ENCODE results near the gene NR4A1. TPM values are rescaled to one million over a fixed set of nuclear protein-coding genes. Genes with fewer than 3 reads are reported as not detected.

The NR4A1 gene
- total and polyA plus RNA-seq, 9 of the 15 experiments (the other 6 are each of a cell fraction or from before 2014, with no cell fraction given): 0.07 to 4.7 (median 1.9) TPM; not detected in 1

DNA sequence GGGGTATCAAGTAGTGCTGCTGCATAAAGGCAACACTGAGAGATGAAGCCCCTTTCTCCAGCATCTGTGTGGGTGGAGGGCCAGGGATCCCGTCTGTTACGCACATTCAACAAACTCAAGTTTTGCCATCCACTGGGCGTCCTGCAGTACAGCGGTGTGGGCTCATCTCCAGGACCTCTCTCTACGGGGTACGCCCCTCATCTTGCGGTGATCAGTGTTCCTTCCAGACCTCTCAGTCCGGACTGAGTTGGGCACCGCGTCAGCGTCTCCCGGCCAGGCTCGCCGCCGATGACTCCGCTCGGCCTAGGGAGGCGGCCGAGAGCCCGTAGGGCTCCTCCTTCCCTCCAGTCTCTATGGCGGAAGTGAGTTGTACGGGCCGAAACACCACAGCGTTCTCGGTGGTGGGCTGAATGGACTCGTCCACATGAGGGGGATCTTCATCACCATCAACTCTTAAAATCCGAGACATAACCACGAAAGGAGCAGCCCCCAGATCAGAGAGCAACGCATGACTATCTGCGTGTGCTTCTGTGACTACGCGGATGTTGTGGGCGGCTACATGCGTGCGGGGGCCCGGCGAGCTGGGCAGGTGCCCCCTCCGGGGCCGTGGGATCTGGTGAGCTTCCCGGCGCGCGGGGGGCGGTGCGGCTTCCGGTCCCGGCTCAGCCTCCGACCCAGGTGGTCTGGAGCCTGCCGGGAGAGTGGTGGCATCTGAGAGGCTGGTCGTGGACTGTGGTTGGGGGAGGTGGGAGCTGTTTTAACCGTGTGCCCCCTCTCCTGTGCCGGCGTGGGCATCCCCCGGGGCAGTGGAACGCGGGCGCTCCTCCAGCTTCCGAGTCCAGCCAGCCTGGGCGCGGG is 18.3 kb downstream of the NR4A1 start, which contains the start of gene ATG101 (continued):
- TF ChIP-seq, protein P1, sequence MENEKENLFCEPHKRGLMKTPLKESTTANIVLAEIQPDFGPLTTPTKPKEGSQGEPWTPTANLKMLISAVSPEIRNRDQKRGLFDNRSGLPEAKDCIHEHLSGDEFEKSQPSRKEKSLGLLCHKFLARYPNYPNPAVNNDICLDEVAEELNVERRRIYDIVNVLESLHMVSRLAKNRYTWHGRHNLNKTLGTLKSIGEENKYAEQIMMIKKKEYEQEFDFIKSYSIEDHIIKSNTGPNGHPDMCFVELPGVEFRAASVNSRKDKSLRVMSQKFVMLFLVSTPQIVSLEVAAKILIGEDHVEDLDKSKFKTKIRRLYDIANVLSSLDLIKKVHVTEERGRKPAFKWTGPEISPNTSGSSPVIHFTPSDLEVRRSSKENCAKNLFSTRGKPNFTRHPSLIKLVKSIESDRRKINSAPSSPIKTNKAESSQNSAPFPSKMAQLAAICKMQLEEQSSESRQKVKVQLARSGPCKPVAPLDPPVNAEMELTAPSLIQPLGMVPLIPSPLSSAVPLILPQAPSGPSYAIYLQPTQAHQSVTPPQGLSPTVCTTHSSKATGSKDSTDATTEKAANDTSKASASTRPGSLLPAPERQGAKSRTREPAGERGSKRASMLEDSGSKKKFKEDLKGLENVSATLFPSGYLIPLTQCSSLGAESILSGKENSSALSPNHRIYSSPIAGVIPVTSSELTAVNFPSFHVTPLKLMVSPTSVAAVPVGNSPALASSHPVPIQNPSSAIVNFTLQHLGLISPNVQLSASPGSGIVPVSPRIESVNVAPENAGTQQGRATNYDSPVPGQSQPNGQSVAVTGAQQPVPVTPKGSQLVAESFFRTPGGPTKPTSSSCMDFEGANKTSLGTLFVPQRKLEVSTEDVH (IDR thresholded peaks at IDR 0.05; ENCODE audit: low read depth, partially characterized antibody): peak; percentile 81
- TF ChIP-seq ZNF165 (CRISPR knock-in tag; IDR thresholded peaks at IDR 0.05; ENCODE audit: borderline replicate concordance) (peak; percentile 74; the same call in 1 of the 2 replicates), ZFPM2 (CRISPR knock-in tag; IDR thresholded peaks at IDR 0.05) (no peak), HNRNPH1 (optimal IDR thresholded peaks at IDR 0.05; ENCODE audit: low read depth, low read length) (no peak), DIDO1 (tag; IDR thresholded peaks at IDR 0.05; ENCODE audit: low read depth) (peak; percentile 89), MIER1 (IDR thresholded peaks at IDR 0.05; ENCODE audit: low read depth) (peak; percentile 78), KLF1 (tag; IDR thresholded peaks at IDR 0.05) (peak; percentile 97), FOXK2 (conservative IDR thresholded peaks at IDR 0.05 in 1 of 2, IDR thresholded peaks at IDR 0.05 in 1 of 2; ENCODE audit: low read depth in 2 of 2) (peak; percentile 94 to 100), ZNF121 (CRISPR knock-in tag; conservative IDR thresholded peaks at IDR 0.05) (no peak), NRF1 (conservative IDR thresholded peaks at IDR 0.05 in 1 of 2, IDR thresholded peaks at IDR 0.05 in 1 of 2) (peak; percentile 16 to 24; a peak in 2 of 4 replicates), ZFP36 (IDR thresholded peaks at IDR 0.05; ENCODE audit: low read depth, low read length, partially characterized antibody) (no peak), ZNF133 (CRISPR knock-in tag; IDR thresholded peaks at IDR 0.05) (no peak), TAL1 (IDR thresholded peaks at IDR 0.05) (peak; percentile 17; the same call in 1 of the 2 replicates), PHB (CRISPR knock-in tag; IDR thresholded peaks at IDR 0.05) (0 out of 2 replicates have a peak, but pooled peaks have one; percentile 14), LCOR (CRISPR knock-in tag; IDR thresholded peaks at IDR 0.05) (peak; percentile 54; the same call in 1 of the 2 replicates), ZNF41 (CRISPR knock-in tag; conservative IDR thresholded peaks at IDR 0.05) (no peak), ELF2 (CRISPR knock-in tag; IDR thresholded peaks at IDR 0.05) (peak; percentile 81)
- TF ChIP-seq, protein P2, sequence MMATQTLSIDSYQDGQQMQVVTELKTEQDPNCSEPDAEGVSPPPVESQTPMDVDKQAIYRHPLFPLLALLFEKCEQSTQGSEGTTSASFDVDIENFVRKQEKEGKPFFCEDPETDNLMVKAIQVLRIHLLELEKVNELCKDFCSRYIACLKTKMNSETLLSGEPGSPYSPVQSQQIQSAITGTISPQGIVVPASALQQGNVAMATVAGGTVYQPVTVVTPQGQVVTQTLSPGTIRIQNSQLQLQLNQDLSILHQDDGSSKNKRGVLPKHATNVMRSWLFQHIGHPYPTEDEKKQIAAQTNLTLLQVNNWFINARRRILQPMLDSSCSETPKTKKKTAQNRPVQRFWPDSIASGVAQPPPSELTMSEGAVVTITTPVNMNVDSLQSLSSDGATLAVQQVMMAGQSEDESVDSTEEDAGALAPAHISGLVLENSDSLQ (IDR thresholded peaks at IDR 0.05): 0 out of 2 replicates have a peak, but pooled peaks have one; percentile 8
- TF ChIP-seq, protein P3, sequence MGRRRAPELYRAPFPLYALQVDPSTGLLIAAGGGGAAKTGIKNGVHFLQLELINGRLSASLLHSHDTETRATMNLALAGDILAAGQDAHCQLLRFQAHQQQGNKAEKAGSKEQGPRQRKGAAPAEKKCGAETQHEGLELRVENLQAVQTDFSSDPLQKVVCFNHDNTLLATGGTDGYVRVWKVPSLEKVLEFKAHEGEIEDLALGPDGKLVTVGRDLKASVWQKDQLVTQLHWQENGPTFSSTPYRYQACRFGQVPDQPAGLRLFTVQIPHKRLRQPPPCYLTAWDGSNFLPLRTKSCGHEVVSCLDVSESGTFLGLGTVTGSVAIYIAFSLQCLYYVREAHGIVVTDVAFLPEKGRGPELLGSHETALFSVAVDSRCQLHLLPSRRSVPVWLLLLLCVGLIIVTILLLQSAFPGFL (CRISPR knock-in tag; IDR thresholded peaks at IDR 0.05): no peak
- TF ChIP-seq, protein P4, sequence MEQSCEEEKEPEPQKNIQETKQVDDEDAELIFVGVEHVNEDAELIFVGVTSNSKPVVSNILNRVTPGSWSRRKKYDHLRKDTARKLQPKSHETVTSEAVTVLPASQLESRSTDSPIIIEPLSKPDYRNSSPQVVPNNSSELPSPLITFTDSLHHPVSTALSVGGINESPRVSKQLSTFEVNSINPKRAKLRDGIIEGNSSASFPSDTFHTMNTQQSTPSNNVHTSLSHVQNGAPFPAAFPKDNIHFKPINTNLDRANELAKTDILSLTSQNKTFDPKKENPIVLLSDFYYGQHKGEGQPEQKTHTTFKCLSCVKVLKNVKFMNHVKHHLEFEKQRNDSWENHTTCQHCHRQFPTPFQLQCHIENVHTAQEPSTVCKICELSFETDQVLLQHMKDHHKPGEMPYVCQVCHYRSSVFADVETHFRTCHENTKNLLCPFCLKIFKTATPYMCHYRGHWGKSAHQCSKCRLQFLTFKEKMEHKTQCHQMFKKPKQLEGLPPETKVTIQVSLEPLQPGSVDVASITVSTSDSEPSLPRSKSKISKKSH (CRISPR knock-in tag; IDR thresholded peaks at IDR 0.05): no peak

Measured in K562 (cell line).